Cerebellar nuclear complex (tissue), 1 donor: ENCODE data around the gene RPL38.
A peak's percentile ranks its signal among the peaks of the same experiment; 100 is the strongest.

Experiments used
- DNase-seq, 2 experiments: peaks; one replicate each; lab custom pipeline; 2025; lab: John Stamatoyannopoulos, UW

The RPL38 gene

GRCh38 chr17:74227271-74228080 is 24.0 kb downstream of the RPL38 start:
- no peak for DNase-seq

GRCh38 chr17:74228306-74228978 is 25.0 kb downstream of the RPL38 start:
- DNase-seq, result no peak

- no peak for DNase-seq
Observed at GRCh38 chr17:74230896-74231295, 27.4 kb downstream of the RPL38 start.

- no peak for DNase-seq
Observed at GRCh38 chr17:74231928-74232907, 28.7 kb downstream of the RPL38 start.

GRCh38 chr17:74233937-74234336 is 30.5 kb downstream of the RPL38 start:
- no peak for DNase-seq

GRCh38 chr17:74234486-74234885 is 31.0 kb downstream of the RPL38 start:
- DNase-seq, result no peak

GRCh38 chr17:74235040-74235581 is 31.6 kb downstream of the RPL38 start:
- no peak for DNase-seq

- DNase-seq, result no peak
Observed at GRCh38 chr17:74235911-74236371, 32.5 kb downstream of the RPL38 start.

- no peak for DNase-seq
Observed at GRCh38 chr17:74237321-74237720, 33.8 kb downstream of the RPL38 start.

GRCh38 chr17:74239172-74239571 is 35.7 kb downstream of the RPL38 start:
- DNase-seq, result no peak

- DNase-seq, result no peak
Observed at GRCh38 chr17:74240618-74241205, 37.2 kb downstream of the RPL38 start.

GRCh38 chr17:74241431-74241830 is 38.0 kb downstream of the RPL38 start:
- DNase-seq, result no peak

- no peak for DNase-seq
Observed at GRCh38 chr17:74241847-74242246, 38.4 kb downstream of the RPL38 start.

GRCh38 chr17:74243013-74243755 is 39.7 kb downstream of the RPL38 start:
- peak; percentile 94 to 95 for DNase-seq

GRCh38 chr17:74244128-74244527 is 40.6 kb downstream of the RPL38 start:
- no peak for DNase-seq

GRCh38 chr17:74244548-74244947 is 41.1 kb downstream of the RPL38 start:
- DNase-seq, result no peak

GRCh38 chr17:74245145-74245831 is 41.8 kb downstream of the RPL38 start:
- DNase-seq, result no peak

GRCh38 chr17:74245871-74246270 is 42.4 kb downstream of the RPL38 start:
- no peak for DNase-seq

GRCh38 chr17:74249590-74250270 is 46.3 kb downstream of the RPL38 start:
- no peak for DNase-seq
